GM21381 (cell line): ENCODE measurements around the gene ADNP2.

Experiments
- ATAC-seq: cut with Tn5 transposase; IDR thresholded peaks from one replicate; pipeline ENCODE4 v1.9.1; 2021; ENCODE audit warnings: mild to moderate bottlenecking, moderate library complexity; ENCODE audit not compliant: unreplicated experiment

The ADNP2 gene

DNA sequence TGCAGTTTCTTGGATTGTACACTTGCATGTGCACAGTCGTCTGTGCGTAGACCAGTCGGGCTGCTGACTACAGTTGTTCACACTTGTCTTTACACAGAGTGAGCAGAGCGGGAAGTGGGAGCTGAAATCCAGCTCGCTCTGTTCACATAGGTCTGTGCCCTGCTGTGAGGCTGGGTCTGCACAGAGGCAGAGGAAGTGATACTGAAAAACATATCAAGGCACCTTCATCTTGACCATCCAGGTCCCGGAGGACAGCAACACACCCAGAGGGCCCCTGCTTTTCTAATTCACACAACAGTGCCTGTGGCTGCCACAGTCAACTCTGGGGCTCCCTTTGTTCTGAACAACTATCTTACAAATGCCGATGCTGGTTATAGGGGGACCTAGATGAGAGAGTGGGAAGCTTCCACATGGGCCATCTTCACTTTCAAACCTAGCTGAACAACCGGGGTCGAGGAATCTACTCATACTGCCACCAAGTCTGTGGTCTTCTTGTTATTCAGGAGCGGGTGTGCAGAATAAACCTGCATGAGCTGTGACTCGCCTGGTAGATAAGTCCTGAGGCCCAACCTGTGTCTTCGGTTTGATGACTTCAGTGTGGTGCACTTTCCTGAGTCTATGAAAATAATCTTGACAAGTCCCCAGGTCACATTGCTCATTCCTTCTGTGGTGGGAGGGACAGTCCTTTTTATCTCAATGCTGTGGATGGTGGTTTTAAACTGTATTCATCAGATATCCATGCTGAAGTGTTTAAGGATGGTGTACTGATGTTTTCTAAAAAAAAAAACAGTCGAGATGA, 3.5 kb upstream of the ADNP2 start:
- peak; percentile 43 for ATAC-seq

DNA sequence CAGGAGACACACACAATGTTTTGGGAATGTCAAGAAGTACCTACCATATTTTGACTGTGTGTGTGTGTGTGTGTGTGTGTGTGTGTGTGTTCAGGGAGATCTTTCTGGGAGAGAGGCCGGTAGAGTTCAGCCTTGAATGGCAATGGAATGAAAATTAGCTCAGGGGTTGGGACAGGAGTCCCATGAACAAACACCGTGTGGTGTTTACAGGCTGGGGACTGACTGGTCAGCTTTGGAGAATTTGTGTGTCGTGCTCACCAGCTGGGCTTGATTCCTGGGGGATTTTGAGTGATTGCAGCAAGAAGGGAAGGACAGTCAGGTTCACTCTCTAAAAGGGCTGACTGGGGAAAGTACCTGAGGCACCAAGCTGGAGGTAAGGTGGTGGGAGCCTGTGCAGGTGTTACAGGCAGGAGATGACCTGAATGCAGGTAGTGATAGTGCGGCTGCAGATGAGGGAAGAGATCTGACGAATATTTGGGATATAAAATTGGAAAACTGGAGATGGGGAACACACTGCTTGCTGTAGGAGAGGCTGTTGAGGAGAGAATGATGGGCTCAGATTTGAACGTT, 2.5 kb upstream of the ADNP2 start:
- ATAC-seq, result no peak

DNA sequence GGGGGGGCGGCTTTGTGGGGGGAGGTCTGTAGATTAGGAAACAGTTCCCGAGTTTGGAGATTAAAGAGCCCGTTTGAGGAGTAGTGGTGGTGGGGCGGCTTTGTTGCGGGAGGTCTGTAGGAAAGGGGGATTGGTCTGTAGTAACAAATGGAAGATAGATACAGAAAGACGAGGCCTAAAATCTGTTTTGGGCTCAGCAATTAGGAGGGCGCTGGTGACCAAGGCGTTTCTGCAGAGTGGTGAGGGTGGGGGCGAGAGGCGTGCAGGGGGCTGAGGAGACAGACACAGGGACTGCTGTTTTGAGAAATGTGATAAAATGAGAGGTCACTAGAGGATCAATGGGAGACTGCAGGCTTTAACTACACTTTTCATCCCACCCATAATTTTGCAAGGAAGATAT, 1.6 kb upstream of the ADNP2 start:
- no peak for ATAC-seq

DNA sequence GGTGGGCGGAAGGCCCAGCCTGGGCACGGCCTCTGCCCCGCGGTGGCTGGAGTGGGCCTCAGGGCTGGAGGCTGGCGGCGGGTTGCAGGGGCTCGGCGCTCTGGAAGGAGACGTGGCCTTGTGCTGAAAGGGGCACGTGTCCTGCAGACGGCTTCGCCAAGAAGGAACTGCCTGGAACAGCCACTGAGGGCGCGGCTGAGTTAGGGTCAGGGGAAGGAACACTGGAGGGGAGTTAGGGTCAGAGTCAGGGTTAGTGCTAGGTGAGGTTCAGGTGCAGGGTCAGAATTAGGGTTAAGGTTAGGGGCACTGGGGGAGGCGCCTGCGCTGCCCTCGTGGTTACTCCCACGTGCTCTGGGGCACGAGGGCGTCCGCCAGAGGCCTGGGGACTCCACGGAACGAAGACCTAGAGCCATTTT, 933 bp upstream of the ADNP2 start:
- no peak for ATAC-seq

DNA sequence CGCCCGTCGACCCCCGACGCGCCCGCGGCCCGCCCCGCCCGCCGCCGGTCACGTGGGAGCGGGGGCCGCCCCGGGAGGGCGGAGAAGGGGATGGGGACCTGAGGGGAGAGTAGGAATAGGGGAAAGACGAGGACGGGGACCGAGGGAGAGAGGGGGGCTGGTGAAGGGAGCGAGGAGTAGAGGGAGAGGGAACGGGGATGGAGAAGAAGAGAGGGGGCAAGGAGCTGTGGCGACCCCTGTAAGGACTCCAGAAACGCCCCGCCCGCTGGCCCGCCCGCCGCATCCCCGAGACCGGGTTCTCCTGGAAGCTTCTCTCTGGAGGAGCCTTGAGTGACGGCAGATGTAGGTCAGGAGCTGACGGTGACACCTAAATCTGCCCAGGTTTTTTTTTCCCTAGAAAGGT, 615 bp downstream of the ADNP2 start:
- ATAC-seq, result peak; percentile 26

DNA sequence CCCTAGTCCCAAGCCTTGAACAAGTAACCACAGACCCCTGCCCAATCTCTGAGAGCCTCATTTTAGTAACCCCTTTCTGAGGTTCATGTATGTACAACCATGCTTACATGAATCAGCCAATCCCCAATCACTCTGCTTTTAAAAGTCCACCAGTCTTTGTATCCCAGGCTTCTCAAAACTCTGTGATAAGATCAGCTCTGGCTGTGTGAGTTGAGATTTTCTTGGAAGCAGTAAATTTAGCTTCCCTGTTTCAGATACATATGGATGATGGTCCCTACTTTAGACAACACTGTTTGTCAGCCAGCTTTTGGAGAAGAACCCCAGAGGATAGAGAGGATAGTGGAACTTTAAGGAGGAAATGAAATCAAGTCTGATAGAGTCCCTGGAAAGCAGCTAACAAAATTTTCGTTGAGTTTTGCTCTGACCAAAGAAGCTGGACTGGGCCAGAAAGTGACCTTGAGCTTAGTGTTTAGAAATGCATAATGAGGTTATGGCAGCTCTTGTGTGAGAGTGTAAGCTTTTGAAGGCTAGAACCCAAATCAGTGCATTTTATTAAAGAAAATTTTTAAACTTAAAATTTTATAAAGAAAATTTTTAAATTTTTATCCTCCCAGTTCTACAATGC, 3.7 kb downstream of the ADNP2 start:
- no peak for ATAC-seq

DNA sequence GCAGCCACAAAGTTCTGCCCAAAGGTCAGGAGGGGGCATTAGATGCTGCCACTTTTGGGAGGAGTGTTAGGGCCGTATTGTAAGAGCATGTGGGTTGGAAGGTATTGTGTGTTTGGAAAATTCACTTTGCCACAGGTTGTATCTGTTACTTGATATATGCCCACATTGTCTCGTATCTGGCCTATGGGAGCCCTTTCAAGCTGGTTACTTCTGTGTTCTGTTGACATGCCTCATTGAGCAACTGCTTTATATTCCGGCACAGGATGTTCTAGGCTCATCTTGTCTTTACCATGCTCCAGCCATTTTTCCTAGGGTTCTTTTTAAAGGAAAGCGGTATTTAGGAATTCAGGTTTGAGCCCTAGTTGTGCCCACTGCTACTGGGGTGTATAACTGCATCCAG, 6.0 kb downstream of the ADNP2 start:
- ATAC-seq, result no peak

DNA sequence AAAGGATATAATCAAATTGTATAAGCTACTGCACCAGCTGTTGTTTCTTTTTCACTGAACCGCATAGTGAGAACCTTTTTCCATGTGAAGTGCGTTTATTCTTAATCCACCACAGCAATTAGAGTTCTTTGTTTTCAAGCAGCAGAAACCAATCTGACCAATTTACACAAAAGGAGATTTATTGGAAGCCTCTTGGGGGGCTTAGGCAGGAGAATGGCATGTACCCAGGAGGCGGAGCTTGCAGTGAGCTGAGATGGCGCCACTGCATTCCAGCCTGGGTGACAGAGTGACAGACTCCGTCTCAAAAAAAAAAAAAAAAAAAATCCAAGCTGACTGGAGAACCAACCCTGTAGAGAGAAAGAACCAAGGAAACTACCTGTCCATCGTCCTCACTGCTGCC, 10.0 kb downstream of the ADNP2 start:
- no peak for ATAC-seq

DNA sequence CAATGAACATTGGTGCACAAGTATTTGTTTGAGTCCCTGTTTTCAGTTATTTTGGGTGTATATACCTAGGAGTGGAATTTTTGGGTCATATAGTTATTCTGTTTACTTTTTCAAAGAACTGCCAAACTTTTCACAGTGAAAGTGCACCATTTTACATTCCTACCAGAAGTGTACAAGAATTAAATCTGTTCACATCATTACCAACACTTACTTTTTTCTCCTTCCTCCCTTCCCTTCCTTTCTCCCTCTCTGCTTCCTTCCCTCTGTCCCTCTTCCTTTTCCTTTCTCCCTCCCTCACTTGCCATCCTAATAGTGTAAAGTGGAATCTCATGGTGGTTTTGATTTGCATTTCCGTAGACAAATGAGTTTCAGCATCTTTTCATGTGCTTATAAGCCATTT, 11.9 kb downstream of the ADNP2 start:
- ATAC-seq, result no peak

DNA sequence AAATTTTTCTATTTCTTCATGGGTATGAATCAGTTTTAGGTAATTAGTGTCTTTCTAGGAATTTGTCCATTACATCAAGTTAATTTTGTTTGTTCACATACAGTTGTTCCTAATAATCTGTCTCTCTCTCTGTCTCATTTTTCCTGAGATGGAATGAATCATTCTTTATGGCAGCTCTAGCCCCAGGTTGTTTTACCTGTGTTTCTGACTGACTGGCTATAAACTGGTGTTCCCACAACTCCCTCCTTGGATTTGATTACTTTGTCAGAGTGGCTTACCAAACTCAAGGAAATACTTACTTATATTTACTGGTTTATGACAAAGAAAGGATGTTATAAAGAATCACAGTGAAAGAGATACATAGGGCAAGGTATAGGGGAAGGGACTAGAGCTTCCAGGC, 15.1 kb downstream of the ADNP2 start:
- ATAC-seq, result no peak

DNA sequence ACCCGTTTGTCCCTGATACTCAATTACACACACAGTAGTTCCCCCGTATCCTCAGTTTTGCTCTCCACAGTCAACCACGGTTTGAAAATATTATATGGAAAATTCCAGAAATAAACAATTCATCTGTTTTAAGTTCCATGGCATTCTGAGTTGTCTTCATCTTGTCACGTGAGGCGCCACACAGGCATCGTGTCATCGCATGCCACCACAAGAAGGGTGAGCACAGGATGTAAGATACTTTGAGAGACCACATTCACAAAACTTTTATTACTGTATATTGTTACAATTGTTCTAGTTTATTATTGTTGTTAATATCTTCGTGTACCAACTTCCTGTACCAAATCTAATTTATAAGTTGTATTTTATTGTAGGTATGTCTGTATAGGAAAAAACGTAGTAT, 17.7 kb downstream of the ADNP2 start:
- ATAC-seq, result no peak

DNA sequence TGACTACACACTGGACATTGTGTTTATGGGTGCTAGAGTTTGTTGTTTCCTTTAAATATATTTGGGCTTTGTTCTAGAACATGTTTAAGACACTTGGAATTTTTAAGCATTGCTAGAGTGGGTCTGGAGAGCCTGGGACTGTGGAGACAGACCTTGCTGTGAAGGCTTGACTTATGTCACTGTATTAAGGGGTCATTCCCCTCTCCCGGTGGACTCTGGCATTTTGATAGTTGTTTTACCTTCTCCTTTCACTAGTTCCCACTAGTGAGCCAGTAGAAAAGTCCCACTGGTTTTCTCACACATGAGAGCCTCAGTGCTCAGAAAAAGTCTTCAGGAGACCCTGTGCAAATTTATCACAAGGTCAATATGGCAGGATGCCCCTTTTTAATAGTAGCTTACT, 18.6 kb downstream of the ADNP2 start:
- no peak for ATAC-seq

DNA sequence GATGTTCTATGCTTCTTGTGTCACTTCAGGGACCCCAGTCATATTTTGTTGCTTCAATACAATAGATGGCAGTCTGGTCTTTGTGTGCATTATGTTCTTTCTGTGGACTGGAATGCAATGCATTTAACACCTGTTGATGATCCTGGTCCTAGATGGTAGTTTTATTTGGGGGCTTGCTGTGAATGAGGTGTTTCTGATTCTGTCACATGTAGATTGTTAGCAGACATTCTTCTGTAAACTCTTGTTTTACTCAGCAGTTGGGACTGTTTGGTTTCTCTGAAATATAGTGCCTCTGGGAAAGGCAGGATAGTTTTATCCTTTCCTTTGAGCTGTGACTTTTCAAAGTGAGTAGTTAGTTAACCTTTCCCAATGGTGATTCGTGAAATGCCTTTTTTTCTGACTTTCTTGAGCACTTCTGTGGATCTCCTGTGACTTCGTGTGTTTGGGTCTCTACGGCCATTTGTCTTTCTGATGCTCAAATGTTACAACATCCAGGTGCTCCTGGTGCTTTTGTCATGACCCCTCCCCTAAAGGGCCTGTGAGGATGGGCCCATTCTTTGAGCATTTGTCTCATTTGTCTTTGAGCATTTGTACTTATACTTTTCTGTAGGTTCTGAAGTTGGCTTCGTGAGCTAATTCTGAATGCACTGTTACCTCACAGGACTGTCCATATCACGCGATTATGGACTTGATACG, 20.8 kb downstream of the ADNP2 start:
- ATAC-seq, result no peak

DNA sequence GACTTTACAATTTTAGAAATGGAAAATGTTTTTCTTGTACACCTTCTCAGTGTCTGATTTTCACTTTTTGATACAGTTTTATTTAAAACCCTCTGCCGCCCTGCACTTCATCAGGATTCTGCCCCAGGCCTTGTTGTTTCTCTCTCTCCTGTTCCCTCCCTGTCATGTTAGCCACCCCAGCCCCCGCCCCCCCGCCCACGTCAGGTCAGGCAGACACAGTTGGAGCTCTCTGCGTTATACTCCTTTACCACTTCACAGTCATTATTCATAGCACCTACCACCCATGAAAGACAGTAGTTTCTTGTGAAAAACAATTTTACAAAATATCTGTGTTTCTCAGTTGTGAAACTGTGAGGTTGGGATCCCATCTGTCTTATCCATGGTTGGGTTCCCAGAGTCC, 21.5 kb downstream of the ADNP2 start:
- no peak for ATAC-seq

DNA sequence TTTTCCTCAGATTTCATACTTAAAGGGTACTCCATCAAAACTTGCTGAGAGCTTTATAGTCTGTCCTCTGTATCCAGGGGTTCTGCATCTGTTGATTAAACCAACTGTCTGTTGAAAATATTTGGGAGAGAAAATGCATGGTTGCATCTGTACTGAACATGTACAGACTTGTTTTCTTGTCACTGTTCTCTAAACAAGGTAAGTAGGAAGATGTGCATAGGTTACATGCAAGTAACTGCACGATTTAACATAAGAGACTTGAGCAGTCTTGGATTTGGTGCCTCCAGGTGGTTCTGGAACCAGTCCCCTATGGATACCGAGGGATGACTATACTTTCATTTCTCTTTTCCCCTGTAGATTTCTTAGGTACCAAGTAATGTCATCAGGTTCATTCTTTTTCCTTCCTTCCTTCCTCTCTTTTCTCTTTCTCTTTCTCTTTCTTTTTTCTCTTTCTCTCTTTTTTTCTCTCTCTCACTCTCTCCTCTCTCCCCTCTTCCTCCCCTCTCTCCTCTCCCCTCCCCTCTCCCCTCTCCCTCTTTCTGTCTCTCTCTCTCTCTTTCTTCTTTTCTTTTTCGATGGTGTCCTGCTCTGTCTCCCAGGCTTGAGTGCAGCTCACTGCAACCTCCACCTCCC, 23.2 kb downstream of the ADNP2 start:
- ATAC-seq, result no peak

DNA sequence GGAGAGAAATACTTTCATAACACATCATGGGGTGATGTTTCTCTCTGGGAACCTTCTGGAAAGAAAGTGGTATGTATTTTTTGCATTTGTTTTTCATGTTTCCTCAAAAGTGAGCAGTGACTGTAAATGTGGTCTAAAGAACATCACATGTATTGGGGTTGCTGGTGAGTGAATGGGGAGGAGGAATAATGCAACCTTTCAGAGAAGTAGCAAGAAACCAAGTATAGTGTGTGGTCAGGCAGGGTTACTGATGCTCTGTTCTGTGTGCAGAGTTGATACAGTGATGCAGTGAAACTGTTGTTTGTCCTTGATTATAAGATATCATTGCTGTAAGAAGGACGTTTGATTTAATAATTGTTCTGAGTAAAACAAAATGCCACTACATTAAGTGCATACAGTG, 24.1 kb downstream of the ADNP2 start:
- ATAC-seq, result no peak

DNA sequence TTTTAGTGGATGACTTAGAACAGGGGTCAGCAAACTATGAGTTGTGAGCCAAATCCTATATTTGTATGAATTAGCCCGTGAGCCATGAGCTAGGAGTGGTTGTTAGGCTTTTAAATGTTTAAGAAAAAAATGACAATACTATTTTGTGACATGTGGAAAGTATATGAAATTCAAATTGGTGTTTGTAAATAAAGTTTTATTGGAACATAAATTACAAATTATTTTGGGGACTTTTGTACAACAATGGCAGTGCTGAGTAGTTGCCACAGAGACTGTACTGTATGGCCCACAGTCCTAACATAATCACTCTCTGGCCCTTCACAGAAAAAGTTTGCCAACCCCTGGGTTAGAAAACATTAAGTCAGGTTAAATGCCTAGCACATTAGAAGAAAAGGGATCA, 26.1 kb downstream of the ADNP2 start:
- ATAC-seq, result no peak

DNA sequence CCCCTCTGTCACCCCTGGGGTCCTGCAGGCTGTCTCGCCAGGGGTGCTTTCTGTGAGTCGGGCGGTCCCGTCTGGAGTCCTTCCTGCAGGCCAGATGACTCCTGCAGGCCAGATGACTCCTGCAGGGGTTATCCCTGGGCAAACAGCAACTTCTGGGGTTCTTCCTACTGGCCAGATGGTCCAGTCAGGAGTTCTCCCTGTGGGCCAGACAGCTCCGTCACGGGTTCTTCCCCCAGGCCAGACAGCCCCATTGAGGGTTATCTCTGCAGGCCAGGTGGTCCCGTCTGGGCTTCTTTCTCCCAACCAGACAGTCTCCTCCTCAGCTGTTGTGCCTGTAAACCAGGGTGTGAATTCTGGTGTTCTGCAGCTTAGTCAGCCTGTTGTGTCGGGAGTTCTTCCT, 27.6 kb downstream of the ADNP2 start:
- ATAC-seq, result no peak

DNA sequence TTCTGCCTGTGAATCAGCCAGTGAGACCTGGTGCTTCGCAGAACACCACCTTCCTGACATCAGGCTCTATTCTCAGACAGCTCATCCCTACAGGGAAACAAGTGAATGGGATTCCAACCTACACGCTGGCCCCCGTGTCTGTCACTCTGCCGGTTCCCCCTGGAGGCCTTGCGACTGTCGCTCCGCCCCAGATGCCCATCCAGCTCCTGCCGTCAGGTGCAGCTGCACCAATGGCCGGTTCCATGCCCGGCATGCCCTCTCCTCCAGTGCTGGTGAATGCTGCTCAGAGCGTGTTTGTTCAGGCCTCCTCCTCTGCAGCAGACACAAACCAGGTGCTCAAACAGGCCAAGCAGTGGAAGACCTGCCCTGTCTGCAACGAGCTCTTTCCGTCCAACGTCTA, 28.1 kb downstream of the ADNP2 start:
- ATAC-seq, result no peak

DNA sequence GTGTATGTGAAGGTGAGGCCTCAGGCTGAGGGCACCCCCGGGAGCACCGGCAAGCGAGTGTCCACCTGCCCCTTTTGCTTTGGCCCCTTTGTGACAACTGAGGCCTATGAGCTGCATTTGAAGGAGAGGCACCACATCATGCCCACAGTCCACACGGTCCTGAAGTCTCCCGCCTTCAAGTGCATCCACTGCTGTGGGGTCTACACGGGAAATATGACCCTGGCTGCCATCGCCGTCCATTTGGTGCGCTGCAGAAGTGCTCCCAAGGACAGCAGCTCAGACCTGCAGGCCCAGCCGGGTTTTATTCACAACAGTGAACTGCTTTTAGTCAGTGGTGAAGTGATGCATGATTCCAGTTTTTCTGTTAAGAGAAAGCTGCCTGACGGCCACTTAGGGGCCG, 28.9 kb downstream of the ADNP2 start:
- ATAC-seq, result no peak

DNA sequence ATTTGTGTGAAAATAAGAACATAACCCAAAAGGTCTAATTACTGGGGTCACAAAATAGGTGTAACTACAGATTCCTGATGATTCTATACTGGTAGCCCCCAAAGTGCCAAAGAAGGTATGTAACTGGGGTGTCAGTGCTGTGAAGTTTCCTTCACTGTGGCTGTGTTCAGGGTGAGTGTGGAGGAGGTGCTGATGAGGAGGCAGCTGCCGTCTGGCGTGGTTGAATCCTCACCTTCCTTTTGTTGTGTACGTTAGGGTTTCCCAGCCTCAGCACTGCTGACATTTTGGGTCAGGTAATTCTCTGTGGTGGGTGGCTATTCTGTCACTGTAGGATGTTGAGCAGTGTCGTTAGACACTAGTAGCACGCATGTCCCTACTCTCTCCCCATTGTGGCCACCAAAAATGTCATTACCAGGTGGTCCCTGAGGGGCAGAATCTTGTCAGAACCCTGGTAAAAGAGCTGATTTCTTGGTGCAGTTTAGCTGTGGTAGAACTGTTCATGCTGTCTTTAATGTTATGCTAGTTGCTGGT, 31.5 kb downstream of the ADNP2 start:
- ATAC-seq, result no peak
